OCI-LY1 (cell line): Measurements from ENCODE around the gene DNAJB14.

Source experiments
- H2AFZ ChIP-seq: fragments of 200-600 bp; sonication (generic), shearing (Covaris generic); 2 replicates; pipeline ENCODE4 v1.6.0; 2014; ENCODE audit warnings: antibody characterized with exemption, mild to moderate bottlenecking, low read length
- H3F3A ChIP-seq: fragments of 200-600 bp; sonication (generic), shearing (Covaris generic); 2 replicates; pipeline ENCODE4 v1.6.0; 2014; ENCODE audit warnings: mild to moderate bottlenecking, antibody characterized with exemption, low read length, moderate library complexity; ENCODE audit not compliant: insufficient read depth
- H3K27ac ChIP-seq: fragments of 200-600 bp; sonication (generic); 2 replicates; pipeline ENCODE4 v1.5.1; 2014; ENCODE audit warnings: low read length, mixed run types, mild to moderate bottlenecking, low read depth; ENCODE audit not compliant: poor library complexity, severe bottlenecking
- H3K27me3 ChIP-seq: fragments of 200-600 bp; sonication (generic); 2 replicates; pipeline ENCODE4 v1.6.0; 2014; ENCODE audit warnings: antibody characterized with exemption, mild to moderate bottlenecking, low read length, moderate library complexity; ENCODE audit not compliant: insufficient read depth
- H3K36me3 ChIP-seq: fragments of 200-600 bp; sonication (generic); 2 replicates; pipeline ENCODE4 v1.6.1; 2014; ENCODE audit warnings: mild to moderate bottlenecking, antibody characterized with exemption, low read length, moderate library complexity, mixed read lengths; ENCODE audit not compliant: insufficient read depth
- H3K4me1 ChIP-seq: fragments of 200-600 bp; sonication (generic); 2 replicates; pipeline ENCODE4 v1.5.1; 2014; ENCODE audit warnings: mild to moderate bottlenecking, low read length, moderate library complexity; ENCODE audit not compliant: insufficient read depth, severe bottlenecking
- H3K4me2 ChIP-seq: fragments of 200-600 bp; sonication (generic), shearing (Covaris generic); 2 replicates; pipeline ENCODE4 v1.6.1; 2014; ENCODE audit warnings: low read length
- H3K4me3 ChIP-seq: fragments of 200-600 bp; sonication (generic); 2 replicates; pipeline ENCODE4 v1.5.1; 2014; ENCODE audit warnings: low read length, low read depth, mild to moderate bottlenecking, mixed read lengths; ENCODE audit not compliant: poor library complexity, severe bottlenecking
- H3K79me2 ChIP-seq: fragments of 200-600 bp; shearing (Covaris generic); 2 replicates; pipeline ENCODE4 v1.6.1; 2016; ENCODE audit warnings: mixed run types, low read length, mixed read lengths; ENCODE audit not compliant: insufficient read depth
- H3K9ac ChIP-seq: fragments of 200-600 bp; sonication (generic), shearing (Covaris generic); 2 replicates; pipeline ENCODE4 v1.6.1; 2014; ENCODE audit warnings: mild to moderate bottlenecking, low read length, mixed read lengths
- H3K9me2 ChIP-seq: fragments of 200-600 bp; sonication (generic), shearing (Covaris generic); 2 replicates; pipeline ENCODE4 v1.6.1; 2014; ENCODE audit warnings: low read depth, mild to moderate bottlenecking, low read length, mixed read lengths
- H3K9me3 ChIP-seq: fragments of 200-600 bp; shearing (Covaris generic); 2 replicates; pipeline ENCODE4 v1.6.1; 2014; ENCODE audit warnings: low read length, mixed read lengths
- H4K20me1 ChIP-seq: fragments of 200-600 bp; sonication (generic), shearing (Covaris generic); 2 replicates; pipeline ENCODE4 v1.6.0; 2016; ENCODE audit warnings: mild to moderate bottlenecking, low read length; ENCODE audit not compliant: insufficient read depth
- EZH2 ChIP-seq: fragments of 200-600 bp; sonication (generic), shearing (Covaris generic); IDR thresholded peaks from 2 replicates; pipeline ENCODE4 v1.8.0; 2017; ENCODE audit warnings: borderline replicate concordance, mixed run types, mild to moderate bottlenecking, antibody characterized with exemption, low read length, moderate library complexity, mixed read lengths
- TF ChIP-seq, protein P1 (sequence below): fragments of 200-600 bp; sonication (generic), shearing (Covaris generic); IDR thresholded peaks from 2 replicates; pipeline ENCODE4 v1.5.1; 2017; ENCODE audit warnings: mild to moderate bottlenecking, antibody characterized with exemption, low read length, moderate library complexity, mixed read lengths

DNAJB14 gene

DNA sequence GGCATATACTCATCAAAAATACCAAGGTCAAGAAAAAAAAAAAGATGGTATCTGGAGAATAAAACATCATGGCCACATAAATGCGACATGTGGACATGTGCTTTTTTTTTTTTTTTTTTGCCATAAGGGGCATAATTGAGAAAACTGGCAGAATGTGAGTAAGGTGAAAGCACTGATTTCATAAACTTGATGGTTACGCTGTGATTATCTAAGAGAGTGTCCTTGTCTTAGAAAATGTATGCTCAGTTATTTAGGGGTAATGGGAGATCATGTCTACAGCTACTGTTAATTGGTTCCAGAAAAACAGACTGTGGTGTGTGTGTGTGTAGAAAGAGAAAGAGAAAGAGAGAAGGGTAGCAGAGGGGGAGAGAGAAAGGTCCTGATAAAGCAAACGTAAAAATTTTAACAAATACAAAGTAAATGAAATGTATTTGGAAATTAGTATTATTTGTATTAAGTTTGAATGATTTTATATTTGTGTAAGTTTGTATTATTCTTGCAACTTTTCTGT lies 8.1 kb downstream of the DNAJB14 start:
- Histone ChIP-seq H2AFZ (no peak overlapping the region), H3K9ac (no peak overlapping the region), H3K36me3 (peaks cover 43% of the 10 kb centered on the region), H3K79me2 (peaks cover 75% of the 10 kb centered on the region), H3K9me3 (peaks cover 5% of the 10 kb centered on the region; the same call in 1 of the 2 replicates), H3K9me2 (no peaks in the 10 kb centered on the region), H4K20me1 (no peaks in the 10 kb centered on the region), H3K27me3 (no peaks in the 10 kb centered on the region), H3K4me3 (no peak overlapping the region), H3F3A (no peaks in the 10 kb centered on the region), H3K4me1 (peaks cover 6% of the 10 kb centered on the region), H3K4me2 (no peak overlapping the region), H3K27ac (no peak overlapping the region)
- no peak for TF ChIP-seq EZH2
- TF ChIP-seq, protein P1, sequence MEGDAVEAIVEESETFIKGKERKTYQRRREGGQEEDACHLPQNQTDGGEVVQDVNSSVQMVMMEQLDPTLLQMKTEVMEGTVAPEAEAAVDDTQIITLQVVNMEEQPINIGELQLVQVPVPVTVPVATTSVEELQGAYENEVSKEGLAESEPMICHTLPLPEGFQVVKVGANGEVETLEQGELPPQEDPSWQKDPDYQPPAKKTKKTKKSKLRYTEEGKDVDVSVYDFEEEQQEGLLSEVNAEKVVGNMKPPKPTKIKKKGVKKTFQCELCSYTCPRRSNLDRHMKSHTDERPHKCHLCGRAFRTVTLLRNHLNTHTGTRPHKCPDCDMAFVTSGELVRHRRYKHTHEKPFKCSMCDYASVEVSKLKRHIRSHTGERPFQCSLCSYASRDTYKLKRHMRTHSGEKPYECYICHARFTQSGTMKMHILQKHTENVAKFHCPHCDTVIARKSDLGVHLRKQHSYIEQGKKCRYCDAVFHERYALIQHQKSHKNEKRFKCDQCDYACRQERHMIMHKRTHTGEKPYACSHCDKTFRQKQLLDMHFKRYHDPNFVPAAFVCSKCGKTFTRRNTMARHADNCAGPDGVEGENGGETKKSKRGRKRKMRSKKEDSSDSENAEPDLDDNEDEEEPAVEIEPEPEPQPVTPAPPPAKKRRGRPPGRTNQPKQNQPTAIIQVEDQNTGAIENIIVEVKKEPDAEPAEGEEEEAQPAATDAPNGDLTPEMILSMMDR = no peak

DNA sequence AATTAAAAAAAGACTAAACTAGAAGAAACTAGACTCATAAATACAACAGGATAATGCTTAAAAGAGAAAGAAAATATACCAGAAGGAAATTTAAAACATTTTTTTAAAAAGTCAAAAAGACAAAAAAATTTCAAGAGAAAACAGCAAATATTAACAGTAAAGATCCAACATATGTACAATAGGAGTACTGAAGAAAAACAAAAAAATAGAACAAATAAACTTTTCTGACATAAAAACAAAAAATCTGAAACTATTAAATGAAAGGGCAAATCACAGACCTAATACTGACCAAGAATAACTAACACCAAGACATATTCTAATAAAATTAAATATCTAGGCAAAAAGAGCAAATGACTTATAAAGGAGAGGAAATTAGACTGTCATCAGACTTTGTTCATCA lies 11.5 kb downstream of the DNAJB14 start:
- H3K4me3 ChIP-seq = no peak overlapping the region
- peaks cover 48% of the 10 kb centered on the region for H3K36me3 ChIP-seq
- no peaks in the 10 kb centered on the region for H3F3A ChIP-seq
- no peaks in the 10 kb centered on the region for H3K9me2 ChIP-seq
- no peaks in the 10 kb centered on the region for H4K20me1 ChIP-seq
- no peak overlapping the region for H3K9ac ChIP-seq
- no peaks in the 10 kb centered on the region for H3K4me1 ChIP-seq
- H3K27me3 ChIP-seq = no peaks in the 10 kb centered on the region
- peaks cover 75% of the 10 kb centered on the region for H3K79me2 ChIP-seq
- TF ChIP-seq EZH2 = no peak
- TF ChIP-seq, protein P1 = no peak
- no peak overlapping the region for H2AFZ ChIP-seq
- H3K27ac ChIP-seq = no peak overlapping the region
- peaks cover 12% of the 10 kb centered on the region for H3K9me3 ChIP-seq
- no peak overlapping the region for H3K4me2 ChIP-seq

DNA sequence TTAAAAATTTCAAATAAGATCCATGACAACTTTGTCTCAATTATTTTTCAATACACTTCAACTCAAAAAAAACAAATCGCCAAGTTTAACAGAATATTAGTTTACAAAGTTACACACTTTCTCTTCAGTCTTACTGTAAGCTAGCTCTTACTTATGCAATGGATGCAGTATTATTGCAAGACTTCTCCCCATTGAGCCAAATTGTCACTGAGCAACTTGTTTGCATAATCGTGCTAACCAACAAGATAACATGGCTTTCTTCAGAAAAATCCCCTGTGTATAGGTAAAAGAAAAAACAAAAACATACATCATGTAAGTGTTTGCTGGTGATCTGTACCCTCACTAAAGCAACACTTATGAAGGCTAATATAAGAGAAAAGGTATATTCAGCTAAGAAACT lies 18.9 kb downstream of the DNAJB14 start:
- H3K9ac ChIP-seq = no peak overlapping the region
- no peaks in the 10 kb centered on the region for H3F3A ChIP-seq
- no peak overlapping the region for H3K4me3 ChIP-seq
- no peak overlapping the region for H2AFZ ChIP-seq
- H4K20me1 ChIP-seq = no peaks in the 10 kb centered on the region
- no peaks in the 10 kb centered on the region for H3K4me1 ChIP-seq
- H3K27me3 ChIP-seq = no peaks in the 10 kb centered on the region
- H3K9me3 ChIP-seq = peaks cover 5% of the 10 kb centered on the region; the same call in 1 of the 2 replicates
- H3K4me2 ChIP-seq = no peak overlapping the region
- H3K9me2 ChIP-seq = no peaks in the 10 kb centered on the region
- H3K36me3 ChIP-seq = peaks cover 66% of the 10 kb centered on the region
- peaks cover 26% of the 10 kb centered on the region for H3K79me2 ChIP-seq
- TF ChIP-seq EZH2 = no peak
- TF ChIP-seq, protein P1 = no peak
- H3K27ac ChIP-seq = no peak overlapping the region
